ENCODE results near the gene VPS11.

DNA sequence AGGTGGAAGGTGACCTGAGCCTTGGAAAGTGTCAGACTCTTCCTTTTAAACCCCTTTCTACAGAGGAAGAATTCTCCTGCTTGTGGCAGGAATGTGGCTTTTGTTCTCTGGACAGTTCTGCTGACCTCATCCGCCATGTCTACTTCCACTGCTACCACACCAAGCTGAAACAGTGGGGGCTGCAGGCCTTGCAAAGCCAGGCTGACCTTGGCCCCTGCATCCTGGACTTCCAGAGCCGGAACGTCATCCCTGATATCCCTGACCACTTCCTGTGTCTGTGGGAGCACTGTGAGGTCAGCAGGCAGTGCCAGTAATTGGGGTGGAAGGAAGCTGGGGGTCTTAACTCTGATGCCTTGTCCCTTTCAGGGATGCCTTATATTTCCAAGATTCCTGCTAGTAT, 63.0 kb downstream of the VPS11 start:
- TF ChIP-seq, protein P1, sequence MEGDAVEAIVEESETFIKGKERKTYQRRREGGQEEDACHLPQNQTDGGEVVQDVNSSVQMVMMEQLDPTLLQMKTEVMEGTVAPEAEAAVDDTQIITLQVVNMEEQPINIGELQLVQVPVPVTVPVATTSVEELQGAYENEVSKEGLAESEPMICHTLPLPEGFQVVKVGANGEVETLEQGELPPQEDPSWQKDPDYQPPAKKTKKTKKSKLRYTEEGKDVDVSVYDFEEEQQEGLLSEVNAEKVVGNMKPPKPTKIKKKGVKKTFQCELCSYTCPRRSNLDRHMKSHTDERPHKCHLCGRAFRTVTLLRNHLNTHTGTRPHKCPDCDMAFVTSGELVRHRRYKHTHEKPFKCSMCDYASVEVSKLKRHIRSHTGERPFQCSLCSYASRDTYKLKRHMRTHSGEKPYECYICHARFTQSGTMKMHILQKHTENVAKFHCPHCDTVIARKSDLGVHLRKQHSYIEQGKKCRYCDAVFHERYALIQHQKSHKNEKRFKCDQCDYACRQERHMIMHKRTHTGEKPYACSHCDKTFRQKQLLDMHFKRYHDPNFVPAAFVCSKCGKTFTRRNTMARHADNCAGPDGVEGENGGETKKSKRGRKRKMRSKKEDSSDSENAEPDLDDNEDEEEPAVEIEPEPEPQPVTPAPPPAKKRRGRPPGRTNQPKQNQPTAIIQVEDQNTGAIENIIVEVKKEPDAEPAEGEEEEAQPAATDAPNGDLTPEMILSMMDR (IDR thresholded peaks at IDR 0.05), result no peak
- TF ChIP-seq POLR2AphosphoS5 (IDR thresholded peaks at IDR 0.05), result no peak
